ENCODE data around the gene SETD3.

SETD3 gene

GRCh38 chr14:99475660-99476059 is 5.0 kb downstream of the SETD3 start:
- no peak for TF ChIP-seq CTCF (IDR thresholded peaks at IDR 0.05; ENCODE audit: low read depth, low read length)
- H3K27me3 ChIP-seq, result no peaks in the 10 kb centered on the region
- no peak overlapping the region for H3K4me3 ChIP-seq (ENCODE audit: low read depth, low read length)
- DNase-seq, result no peak
- H3K36me3 ChIP-seq, result no peaks in the 10 kb centered on the region
- H3K4me1 ChIP-seq, result peaks cover 9% of the 10 kb centered on the region
- H3K9me3 ChIP-seq, result no peaks in the 10 kb centered on the region

- Histone ChIP-seq H3K27me3 (no peaks in the 10 kb centered on the region), H3K4me3 (ENCODE audit: low read depth, low read length) (no peak overlapping the region), H3K36me3 (no peaks in the 10 kb centered on the region), H3K4me1 (peaks cover 9% of the 10 kb centered on the region), H3K9me3 (no peaks in the 10 kb centered on the region)
- TF ChIP-seq CTCF (IDR thresholded peaks at IDR 0.05; ENCODE audit: low read depth, low read length), result no peak
- DNase-seq, result no peak
These were observed 5.5 kb downstream of the SETD3 start for GRCh38 chr14:99475179-99475578.

- no peak for TF ChIP-seq CTCF (IDR thresholded peaks at IDR 0.05; ENCODE audit: low read depth, low read length)
- Histone ChIP-seq H3K4me3 (ENCODE audit: low read depth, low read length) (no peak overlapping the region), H3K36me3 (no peaks in the 10 kb centered on the region), H3K9me3 (no peaks in the 10 kb centered on the region), H3K4me1 (peaks cover 9% of the 10 kb centered on the region), H3K27me3 (no peaks in the 10 kb centered on the region)
- no peak for DNase-seq
These were observed 7.2 kb downstream of the SETD3 start for GRCh38 chr14:99473458-99473857.

GRCh38 chr14:99472937-99473336 is 7.7 kb downstream of the SETD3 start:
- no peak for TF ChIP-seq CTCF (IDR thresholded peaks at IDR 0.05; ENCODE audit: low read depth, low read length)
- Histone ChIP-seq H3K36me3 (no peaks in the 10 kb centered on the region), H3K4me3 (ENCODE audit: low read depth, low read length) (no peak overlapping the region), H3K9me3 (no peaks in the 10 kb centered on the region), H3K4me1 (peaks cover 9% of the 10 kb centered on the region), H3K27me3 (no peaks in the 10 kb centered on the region)
- DNase-seq, result no peak

GRCh38 chr14:99471731-99472130 is 8.9 kb downstream of the SETD3 start:
- Histone ChIP-seq H3K9me3 (no peaks in the 10 kb centered on the region), H3K4me1 (peaks cover 9% of the 10 kb centered on the region), H3K4me3 (ENCODE audit: low read depth, low read length) (no peak overlapping the region), H3K36me3 (no peaks in the 10 kb centered on the region), H3K27me3 (no peaks in the 10 kb centered on the region)
- no peak for DNase-seq
- TF ChIP-seq CTCF (IDR thresholded peaks at IDR 0.05; ENCODE audit: low read depth, low read length), result no peak

GRCh38 chr14:99468836-99469592 is 11.6 kb downstream of the SETD3 start:
- TF ChIP-seq CTCF (IDR thresholded peaks at IDR 0.05; ENCODE audit: low read depth, low read length), result no peak
- Histone ChIP-seq H3K4me1 (peaks cover 9% of the 10 kb centered on the region), H3K36me3 (peaks cover 14% of the 10 kb centered on the region), H3K27me3 (no peaks in the 10 kb centered on the region), H3K9me3 (no peaks in the 10 kb centered on the region), H3K4me3 (ENCODE audit: low read depth, low read length) (no peak overlapping the region)
- DNase-seq, result no peak
